NB4 (cell line): Measurements from ENCODE around the gene UNC79.

Source experiments
- MYC ChIP-seq: IDR thresholded peaks from 2 replicates; pipeline ENCODE4 v1.6.1; 2011; ENCODE audit warnings: low read depth, low read length
- POLR2A ChIP-seq: IDR thresholded peaks from 2 replicates; pipeline ENCODE4 v1.6.1; 2011; ENCODE audit warnings: mild to moderate bottlenecking; ENCODE audit not compliant: insufficient read length; ENCODE audit errors: extremely low read depth
- TF ChIP-seq, protein P1 (sequence below): IDR thresholded peaks from one replicate; pipeline ENCODE4 v1.5.1; 2012; ENCODE audit warnings: low read depth, low read length
- TF ChIP-seq, protein P2 (sequence below): IDR thresholded peaks from 2 replicates; pipeline ENCODE4 v1.6.1; 2011; ENCODE audit warnings: low read depth, low read length

DNA sequence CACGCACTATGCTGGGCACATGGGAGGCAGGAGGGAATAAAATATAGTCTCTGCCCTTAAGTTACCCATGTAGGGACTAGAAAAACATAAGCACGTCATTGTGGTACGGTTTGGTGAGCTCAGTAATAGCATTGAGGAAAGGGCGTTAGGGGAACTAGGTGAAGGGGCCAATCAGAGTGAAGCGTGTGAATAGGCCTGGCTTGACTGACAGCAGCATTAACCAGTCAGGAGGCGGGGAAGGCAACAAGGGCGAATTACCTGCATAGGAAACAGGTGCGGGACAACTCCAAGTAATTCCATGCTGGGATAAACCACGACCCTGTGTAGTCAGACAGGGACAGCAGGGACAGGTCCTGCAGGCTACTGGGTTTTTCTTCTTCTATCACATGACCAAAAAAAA, 107.7 kb downstream of the UNC79 start:
- TF ChIP-seq, protein P1, sequence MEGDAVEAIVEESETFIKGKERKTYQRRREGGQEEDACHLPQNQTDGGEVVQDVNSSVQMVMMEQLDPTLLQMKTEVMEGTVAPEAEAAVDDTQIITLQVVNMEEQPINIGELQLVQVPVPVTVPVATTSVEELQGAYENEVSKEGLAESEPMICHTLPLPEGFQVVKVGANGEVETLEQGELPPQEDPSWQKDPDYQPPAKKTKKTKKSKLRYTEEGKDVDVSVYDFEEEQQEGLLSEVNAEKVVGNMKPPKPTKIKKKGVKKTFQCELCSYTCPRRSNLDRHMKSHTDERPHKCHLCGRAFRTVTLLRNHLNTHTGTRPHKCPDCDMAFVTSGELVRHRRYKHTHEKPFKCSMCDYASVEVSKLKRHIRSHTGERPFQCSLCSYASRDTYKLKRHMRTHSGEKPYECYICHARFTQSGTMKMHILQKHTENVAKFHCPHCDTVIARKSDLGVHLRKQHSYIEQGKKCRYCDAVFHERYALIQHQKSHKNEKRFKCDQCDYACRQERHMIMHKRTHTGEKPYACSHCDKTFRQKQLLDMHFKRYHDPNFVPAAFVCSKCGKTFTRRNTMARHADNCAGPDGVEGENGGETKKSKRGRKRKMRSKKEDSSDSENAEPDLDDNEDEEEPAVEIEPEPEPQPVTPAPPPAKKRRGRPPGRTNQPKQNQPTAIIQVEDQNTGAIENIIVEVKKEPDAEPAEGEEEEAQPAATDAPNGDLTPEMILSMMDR = no peak
- TF ChIP-seq POLR2A (no peak), MYC (no peak)
- TF ChIP-seq, protein P2, sequence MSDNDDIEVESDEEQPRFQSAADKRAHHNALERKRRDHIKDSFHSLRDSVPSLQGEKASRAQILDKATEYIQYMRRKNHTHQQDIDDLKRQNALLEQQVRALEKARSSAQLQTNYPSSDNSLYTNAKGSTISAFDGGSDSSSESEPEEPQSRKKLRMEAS = no peak
